ENCODE measurements around the gene FKBP6.
"Not testable (repeated sequence)": the region's sequence is repeated elsewhere in the genome, so short reads cannot be mapped to it uniquely, and the experiment has no call there.

The FKBP6 gene

GRCh38 chr7:73399185-73400050, 71.5 kb downstream of the FKBP6 start:
- DNase-seq = not testable (repeated sequence)

DNA sequence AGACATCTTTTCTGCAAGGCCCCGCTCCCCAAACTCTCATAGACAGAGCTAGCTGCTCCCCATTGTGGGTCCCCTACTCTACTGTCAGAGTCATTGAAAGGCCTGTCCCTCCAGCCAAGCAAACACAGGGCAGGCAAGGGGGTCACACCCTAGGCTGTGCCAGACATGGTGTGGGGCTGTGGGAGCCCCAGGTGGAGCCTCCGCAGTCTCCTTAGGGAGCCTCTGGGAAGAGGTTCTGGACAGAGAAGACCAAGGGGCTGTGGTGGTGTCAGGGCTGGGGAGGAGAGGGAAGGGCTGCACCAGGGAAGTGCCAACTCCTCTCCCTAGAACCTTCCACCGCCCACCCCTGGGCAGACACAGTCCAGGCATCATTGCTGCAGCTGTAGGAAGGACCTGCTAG, 76.9 kb downstream of the FKBP6 start:
- not testable (repeated sequence) for DNase-seq

Measured in NCI-H1417 (cell line).